CD4-positive, alpha-beta T cell treated with Interleukin-4 for 4 hours (primary cell): Measurements from ENCODE around the gene TRIM52.
A peak's percentile ranks its signal among the peaks of the same experiment; 100 is the strongest.

ENCODE experiments used
- DNase-seq: peaks from one replicate; pipeline ENCODE4 v3.0.0-alpha.2; 2020

The TRIM52 gene

DNA sequence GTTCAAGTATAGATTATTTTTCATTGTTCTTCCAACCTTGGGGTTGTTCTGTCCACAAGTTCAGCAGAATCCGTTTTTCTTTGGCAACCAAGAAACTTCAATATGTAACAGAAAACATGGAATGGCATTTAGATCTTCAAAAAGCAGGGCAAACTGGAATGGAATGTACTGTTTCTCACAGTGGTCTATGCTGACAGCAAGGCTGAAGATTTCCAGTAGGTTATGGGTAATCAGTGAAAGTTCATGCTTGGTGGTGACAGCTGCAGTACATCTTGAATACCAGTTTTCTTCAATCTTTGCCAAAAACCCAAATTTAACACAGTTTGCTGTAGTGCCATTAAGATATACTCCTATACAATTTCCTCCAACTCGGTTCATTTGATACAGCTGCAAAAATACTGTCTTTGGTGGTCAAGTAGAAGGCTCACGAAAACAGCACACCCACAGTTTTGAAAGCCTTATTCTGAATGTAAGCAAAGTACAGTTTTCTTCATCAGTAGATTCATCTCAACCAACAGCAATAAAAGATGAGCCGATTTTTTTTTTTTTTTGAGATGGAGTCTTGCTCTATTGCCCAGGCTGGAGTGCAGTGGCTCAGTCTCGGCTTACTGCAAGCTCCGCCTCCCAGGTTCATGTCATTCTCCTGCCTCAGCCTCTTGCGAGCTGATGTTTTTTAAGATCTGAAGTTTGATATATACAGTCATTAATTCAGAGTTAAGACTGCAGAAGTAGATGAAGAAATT, 4.9 kb downstream of the TRIM52 start:
- no peak for DNase-seq

DNA sequence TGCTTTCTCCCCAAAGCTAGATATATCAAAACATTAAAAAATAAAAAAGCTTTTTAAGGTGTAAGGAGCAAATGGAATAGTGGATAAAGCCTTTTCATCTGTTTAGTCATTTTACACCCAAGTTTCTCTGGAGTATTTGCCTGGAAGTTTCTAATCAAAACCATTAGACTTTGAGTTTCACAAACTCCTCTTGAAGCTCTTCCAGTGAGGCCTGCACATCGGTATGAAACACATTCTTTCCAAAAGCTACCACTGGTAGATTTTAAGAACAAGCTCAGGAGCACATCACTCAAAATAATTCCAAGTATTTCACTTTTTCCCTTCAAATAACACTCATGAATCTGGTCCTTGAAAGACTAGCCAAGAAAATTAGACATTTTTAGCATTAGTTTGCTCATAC, 5.7 kb downstream of the TRIM52 start:
- DNase-seq, result no peak

DNA sequence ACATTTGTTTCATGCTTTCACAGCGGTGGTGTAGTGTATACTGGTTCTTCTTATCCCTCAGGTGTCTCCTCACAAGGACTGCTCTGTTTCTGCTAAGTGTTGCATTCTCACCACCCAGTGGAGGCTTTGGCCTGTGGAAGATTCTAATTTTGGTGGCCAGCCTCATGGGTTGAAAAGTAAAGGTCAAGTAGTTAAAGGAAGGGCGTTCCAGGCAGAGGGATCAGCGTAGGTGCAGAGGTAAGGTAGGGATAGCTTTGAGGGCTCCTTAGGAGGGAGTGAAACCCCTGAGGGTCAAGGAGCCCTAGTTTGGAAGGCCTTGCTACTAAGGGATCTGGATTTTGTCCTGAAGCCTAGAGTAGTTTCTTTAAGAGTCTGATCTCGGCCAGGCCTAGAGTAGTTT, 12.7 kb downstream of the TRIM52 start:
- no peak for DNase-seq

- DNase-seq, result peak; percentile 70
Measured at GRCh38 chr5:181246276-181247049, 14.5 kb downstream of the TRIM52 start.

GRCh38 chr5:181245427-181246275, 15.3 kb downstream of the TRIM52 start:
- no peak for DNase-seq

- peak; percentile 88 for DNase-seq
Measured at GRCh38 chr5:181243564-181244343, 17.2 kb downstream of the TRIM52 start, which contains the start of gene RACK1. Gene RACK1, minus strand, starts transcription at chr5:181243906. Its CDS starts 106 bp downstream, at chr5:181243800.

DNA sequence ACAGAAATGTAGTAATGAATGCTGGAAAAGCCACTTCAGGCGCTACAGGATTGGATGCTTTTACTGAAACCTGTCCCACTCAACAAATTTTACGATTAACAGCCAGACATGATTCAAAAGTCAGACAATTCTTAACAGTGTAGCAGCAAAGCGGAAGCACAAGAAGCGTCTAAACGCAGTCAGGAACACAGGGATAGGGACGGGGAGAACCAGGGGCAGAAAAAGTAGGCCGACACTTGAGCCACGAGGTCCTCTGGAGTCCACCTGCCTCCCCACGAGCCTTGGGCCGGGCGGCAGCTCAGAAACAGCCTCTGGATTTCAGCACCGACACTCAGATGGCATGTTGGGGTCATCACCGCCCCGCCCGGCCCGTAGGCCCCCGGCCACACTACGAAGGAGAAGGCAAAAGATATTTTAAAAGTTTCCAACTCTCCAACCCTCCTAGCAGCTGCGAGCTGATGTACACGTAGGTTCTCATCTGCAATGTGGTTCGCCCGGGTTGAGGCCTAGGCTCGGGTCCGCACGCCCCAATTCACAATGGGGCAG, 17.9 kb downstream of the TRIM52 start:
- DNase-seq, result no peak

DNA sequence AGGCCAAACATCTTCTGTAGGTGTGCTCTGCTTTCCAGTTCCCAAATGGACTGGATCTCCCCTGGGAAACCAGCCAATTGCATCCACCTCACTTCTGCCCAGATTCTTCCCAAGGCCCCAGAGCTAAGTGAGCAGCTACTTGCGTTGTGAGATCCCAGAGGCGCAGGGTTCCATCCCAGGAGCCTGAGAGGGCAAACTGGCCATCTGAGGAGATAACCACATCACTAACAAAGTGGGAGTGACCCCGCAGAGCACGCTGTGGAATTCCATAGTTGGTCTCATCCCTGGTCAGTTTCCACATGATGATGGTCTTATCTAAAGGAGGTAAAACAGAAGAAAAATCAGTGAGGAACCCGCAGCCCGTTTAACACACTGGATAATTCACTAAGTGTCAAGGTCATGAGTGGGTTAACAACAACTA, 18.9 kb downstream of the TRIM52 start:
- DNase-seq, result no peak

GRCh38 chr5:181241393-181241975, 19.5 kb downstream of the TRIM52 start:
- DNase-seq, result peak; percentile 55

DNA sequence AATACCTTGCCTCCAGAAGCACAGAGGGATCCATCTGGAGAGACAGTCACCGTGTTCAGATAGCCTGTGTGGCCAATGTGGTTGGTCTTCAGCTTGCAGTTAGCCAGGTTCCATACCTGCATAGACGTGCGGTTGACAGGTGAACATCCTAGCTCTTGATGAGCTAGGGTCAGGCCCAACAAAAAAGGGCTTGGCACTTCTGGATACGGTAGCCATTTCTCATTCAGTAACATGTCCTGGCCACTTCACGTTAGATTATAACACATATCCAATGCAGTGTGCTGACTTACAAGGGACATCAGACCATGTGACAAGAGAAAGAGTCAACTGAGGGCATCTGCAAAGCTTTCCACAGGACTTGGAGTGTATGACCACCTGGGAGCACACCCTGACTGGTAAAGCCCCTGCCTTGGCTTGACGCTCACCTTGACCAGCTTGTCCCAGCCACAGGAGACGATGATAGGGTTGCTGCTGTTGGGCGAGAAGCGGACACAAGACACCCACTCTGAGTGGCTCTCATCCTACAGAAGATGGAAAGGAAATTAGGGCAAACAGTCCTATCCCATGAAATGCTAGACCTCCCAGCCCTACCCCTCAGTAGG, 21.8 kb downstream of the TRIM52 start:
- DNase-seq, result no peak

DNA sequence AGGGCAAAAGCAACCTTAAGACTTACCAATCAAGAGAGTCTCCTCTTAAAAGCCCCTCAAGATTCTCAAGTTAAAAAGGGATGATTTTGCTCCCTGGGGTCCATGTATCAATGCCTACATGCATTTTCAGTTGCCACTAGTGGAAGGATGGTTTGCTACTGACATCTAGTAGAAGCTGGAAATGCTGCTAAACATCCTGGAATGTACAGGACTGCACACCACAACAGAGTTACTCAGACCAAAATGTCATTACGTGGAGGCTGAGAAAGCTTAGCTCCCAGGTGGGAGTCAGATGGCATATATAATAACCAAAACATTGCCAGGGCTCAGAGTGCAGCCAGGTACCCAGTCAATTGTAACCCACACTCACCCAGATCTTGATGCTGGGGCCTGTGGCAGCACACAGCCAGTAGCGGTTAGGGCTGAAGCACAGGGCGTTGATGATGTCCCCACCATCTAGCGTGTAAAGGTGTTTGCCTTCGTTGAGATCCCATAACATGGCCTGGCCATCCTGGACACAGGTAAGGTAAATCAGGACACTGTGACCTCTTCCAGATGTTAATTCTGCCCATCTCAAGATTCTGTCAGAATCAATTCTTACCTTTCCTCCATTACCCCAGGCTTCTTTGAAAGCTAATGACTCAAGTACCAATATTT, 23.1 kb downstream of the TRIM52 start:
- no peak for DNase-seq

- DNase-seq, result no peak
Measured at GRCh38 chr5:181236954-181237641, 23.8 kb downstream of the TRIM52 start.

DNA sequence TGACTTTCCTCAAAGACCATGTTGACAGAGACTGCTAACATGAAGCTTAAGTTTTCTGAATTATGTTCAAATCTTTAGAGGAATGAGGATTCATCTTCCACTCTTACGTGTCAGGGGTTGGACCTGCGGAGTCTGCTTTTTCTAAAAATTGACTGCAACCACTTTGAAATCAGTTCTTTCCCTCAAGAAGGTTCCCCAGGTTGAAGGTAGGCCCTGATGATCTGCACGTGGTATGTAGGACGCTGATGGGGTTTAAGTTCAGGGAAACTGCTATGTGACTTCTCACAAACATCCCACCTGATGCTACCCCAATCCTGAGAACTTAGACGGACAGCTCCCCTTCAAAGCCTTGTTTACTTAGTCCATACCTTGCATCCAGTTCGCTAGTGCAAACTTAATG, 24.5 kb downstream of the TRIM52 start:
- no peak for DNase-seq

DNA sequence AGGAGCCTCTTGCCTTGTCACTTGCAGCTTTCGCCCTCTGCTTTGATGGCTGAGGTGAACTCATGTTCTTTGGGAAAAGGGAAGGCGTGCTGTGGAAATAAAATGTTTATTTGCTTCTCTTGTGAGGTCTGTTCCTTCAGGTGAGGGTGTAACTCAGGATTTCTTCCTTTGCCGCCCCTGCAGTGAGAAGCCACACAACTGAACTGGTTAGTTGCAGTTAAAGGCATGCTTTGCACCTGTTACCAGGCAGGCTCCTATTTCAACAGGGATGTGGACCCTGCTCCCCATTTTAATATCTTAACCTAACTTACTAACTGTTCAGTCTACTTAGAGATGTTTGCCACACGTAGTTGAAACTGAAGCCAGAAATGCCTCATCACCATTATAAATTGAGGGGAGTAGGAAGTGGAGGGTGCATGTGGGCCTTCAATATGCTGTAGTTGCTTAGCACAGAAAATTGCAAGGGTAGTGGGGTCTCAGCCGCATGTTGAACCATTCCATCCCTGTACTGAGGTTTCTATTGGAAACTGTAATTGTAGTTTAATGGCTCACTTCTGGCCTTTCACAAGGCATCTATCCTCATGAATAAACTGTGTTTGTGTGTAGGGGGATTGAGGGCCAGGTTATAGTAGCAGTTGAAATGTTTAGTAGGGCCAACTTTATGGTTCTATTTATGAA, 25.1 kb downstream of the TRIM52 start:
- DNase-seq, result no peak

DNA sequence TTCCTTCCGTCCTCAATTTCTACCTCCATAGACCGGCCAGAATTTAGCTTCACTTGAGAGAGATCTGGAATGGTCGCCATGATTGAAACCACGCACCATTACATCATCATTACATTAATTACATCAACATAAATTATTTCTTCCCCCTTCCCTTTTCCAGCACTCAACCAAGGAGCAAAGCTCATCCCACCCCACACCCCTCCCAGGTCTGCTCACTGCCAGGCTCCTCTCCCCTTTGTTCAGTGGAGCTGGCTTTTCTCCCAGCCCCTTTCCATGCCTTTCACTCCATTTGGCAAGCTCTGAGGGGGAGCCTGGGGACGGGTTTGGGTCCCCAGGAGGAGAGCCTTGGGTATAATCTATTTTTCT, 25.6 kb downstream of the TRIM52 start:
- DNase-seq, result no peak

DNA sequence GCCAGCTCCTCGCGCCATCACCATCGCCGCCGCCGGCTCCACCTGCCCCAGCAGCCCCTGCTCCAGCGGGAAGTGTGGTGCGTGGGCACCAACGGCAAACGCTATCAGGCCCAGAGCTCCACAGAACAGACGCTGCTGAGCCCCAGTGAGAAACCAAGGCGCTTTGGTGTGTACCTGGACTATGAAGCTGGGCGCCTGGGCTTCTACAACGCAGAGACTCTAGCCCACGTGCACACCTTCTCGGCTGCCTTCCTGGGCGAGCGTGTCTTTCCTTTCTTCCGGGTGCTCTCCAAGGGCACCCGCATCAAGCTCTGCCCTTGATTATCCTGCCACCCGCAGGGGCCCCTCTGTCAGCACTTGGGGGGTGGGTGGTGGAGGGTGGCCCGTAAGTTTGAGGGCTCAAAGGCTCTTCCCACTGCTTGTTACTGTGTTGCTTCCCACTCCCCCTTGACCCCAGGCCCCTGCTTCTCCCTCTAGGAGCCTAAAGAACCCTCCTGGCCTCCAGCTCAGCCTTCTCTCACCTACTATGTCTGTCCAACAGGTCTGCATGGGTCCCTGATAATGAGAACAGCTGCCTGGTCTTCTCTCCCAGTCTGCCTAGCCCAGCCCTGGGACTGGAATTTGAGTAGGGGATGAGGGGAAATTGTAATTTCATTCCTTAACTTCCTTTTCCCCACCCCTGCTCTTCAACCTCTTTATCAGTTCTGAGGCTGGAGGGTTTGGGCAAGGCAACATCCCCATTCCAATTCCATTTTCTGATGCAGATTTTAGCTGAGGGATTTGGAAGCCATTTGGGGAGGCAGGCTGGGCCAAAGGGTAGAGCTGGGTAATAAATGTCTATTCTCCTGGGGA, 26.3 kb downstream of the TRIM52 start:
- no peak for DNase-seq

DNA sequence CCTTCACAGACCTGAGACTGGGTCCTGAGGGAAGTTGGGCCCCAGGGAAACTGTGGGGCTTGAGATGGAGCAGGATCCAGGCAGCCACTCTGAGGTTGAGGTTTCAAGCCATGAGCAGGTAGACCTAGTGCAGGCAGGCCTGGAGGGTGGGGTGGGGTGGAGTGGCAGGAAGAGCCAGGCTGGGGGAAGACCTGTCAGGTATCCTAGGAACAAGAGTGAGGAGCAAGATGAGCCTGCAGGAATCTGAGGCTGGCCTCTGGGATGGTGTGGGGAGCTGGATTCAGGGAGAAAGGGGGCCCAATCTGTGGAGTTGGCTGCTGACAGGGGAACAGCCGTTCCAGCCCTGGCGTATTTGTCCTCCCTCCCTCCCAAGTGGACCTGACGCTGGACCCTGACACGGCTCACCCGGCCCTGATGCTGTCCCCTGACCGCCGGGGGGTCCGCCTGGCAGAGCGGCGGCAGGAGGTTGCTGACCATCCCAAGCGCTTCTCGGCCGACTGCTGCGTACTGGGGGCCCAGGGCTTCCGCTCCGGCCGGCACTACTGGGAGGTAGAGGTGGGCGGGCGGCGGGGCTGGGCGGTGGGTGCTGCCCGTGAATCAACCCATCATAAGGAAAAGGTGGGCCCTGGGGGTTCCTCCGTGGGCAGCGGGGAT, 27.0 kb downstream of the TRIM52 start:
- no peak for DNase-seq
